H1 (cell line): ENCODE measurements around the gene TMED9.

ENCODE experiments used
- CTCF ChIP-seq, 3 experiments: IDR thresholded peaks; 1 replicate in 2 of 3; 2 replicates in 1 of 3; pipeline versions ENCODE4 v1.5.1 to v1.6.1; 2011; ENCODE audit warnings: low read length in 3 of 3, mild to moderate bottlenecking in 3 of 3, inconsistent platforms in 2 of 3, low read depth in 1 of 3, moderate library complexity in 1 of 3; ENCODE audit not compliant: insufficient read depth in 1 of 3; ENCODE audit errors: control extremely low read depth in 1 of 3
- GABPA ChIP-seq: IDR thresholded peaks from 2 replicates; pipeline ENCODE4 v1.6.1; 2011; ENCODE audit warnings: mild to moderate bottlenecking, low read length, moderate library complexity, borderline replicate concordance; ENCODE audit not compliant: insufficient read depth
- HDAC6 ChIP-seq: IDR thresholded peaks from one replicate; pipeline ENCODE4 v1.7.1; 2012; ENCODE audit warnings: low read depth, mild to moderate bottlenecking, inconsistent platforms, low read length, moderate library complexity
- POLR2A ChIP-seq, 2 experiments: IDR thresholded peaks; 1 replicate in 1 of 2; 2 replicates in 1 of 2; pipeline ENCODE4 v1.6.1; 2011; ENCODE audit warnings: low read depth in 2 of 2, low read length in 2 of 2, mild to moderate bottlenecking in 2 of 2; ENCODE audit errors: control extremely low read depth in 1 of 2

GRCh38 chr5:177600508-177601018 lies 8.6 kb downstream of the TMED9 start:
- no peak for TF ChIP-seq HDAC6
- TF ChIP-seq CTCF (IDR thresholded peaks at IDR 0.05; ENCODE audit: control extremely low read depth in 1 of 3, insufficient read depth in 1 of 3, low read depth in 1 of 3, low read length in 3 of 3), result no peak
- no peak for TF ChIP-seq POLR2A (IDR thresholded peaks at IDR 0.05; ENCODE audit: control extremely low read depth in 1 of 2, low read depth in 2 of 2, low read length in 2 of 2)
- no peak for TF ChIP-seq GABPA
